GM18502 (cell line): ENCODE results near the gene ADM.

Experiments
- ATAC-seq: cut with Tn5 transposase; IDR thresholded peaks from one replicate; pipeline ENCODE4 v1.9.1; 2021; ENCODE audit warnings: mild to moderate bottlenecking; ENCODE audit not compliant: unreplicated experiment, poor library complexity

The ADM gene

GRCh38 chr11:10289765-10290380, 15.0 kb upstream of the ADM start:
- ATAC-seq, result no peak

DNA sequence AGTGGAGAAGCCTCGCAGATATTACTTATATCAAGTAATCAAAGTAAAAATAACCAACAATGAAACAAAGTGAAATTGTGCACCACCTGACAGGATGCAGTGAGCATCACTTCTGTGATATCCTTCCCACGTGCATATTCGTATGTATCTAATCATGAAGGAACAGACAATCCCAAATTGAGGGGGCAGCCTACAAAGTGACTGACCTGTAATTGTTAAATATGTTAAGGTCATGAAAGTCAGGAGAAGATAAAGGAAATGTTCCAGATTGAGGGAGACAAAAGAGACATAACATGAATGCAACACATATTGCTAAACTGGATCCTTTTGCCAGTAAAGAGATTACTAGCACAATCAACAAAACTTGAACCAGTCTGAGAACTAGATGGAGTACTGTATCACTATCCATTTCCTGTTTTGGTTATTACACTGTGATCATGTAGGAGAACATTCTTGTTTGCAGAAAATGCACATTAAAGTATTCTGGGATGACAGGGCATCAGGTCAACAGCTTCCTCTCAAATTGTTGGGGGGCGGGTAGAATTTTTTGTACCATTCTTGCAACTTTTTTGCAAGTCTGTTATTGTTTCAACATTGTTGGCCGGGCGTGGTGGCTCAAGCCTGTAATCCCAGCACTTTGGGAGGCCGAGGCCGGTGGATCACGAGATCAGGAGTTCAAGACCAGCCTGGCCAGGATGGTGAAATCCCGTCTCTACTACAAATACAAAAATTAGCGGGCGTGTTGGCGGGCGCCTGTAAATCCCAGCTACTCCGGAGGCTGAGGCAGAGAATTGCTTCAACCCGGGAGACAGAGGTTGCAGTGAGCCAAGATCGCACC, 12.9 kb upstream of the ADM start:
- ATAC-seq, result no peak

- ATAC-seq, result peak; percentile 43
Observed at GRCh38 chr11:10293423-10294289, 11.2 kb upstream of the ADM start, which contains the start of gene SBF2. SBF2 (minus strand) TSS chr11:10294219; CDS start chr11:10294069, 150 bp downstream.

- ATAC-seq, result no peak
Observed at GRCh38 chr11:10294290-10294953, 10.5 kb upstream of the ADM start.

GRCh38 chr11:10295064-10295901, 9.6 kb upstream of the ADM start:
- ATAC-seq, result no peak

DNA sequence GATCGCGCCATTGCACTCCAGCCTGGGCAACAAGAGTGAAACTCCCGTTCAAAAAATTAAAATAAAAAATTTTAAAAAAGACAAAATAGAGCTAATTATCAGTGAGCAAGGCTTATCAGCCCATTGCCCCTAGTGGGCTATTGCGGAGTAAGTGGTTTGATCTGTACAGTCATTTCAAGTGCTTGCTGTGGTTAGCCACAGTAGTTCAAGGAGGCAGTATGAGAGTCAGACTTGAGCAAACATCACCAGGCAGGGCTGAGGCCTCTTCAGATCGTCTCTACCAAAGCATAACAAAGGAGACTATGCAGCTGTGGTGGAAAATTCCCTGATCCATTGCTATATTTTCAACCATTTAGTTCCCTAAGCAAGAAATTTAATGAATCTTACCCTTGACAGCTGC, 6.5 kb upstream of the ADM start:
- peak; percentile 95 for ATAC-seq

DNA sequence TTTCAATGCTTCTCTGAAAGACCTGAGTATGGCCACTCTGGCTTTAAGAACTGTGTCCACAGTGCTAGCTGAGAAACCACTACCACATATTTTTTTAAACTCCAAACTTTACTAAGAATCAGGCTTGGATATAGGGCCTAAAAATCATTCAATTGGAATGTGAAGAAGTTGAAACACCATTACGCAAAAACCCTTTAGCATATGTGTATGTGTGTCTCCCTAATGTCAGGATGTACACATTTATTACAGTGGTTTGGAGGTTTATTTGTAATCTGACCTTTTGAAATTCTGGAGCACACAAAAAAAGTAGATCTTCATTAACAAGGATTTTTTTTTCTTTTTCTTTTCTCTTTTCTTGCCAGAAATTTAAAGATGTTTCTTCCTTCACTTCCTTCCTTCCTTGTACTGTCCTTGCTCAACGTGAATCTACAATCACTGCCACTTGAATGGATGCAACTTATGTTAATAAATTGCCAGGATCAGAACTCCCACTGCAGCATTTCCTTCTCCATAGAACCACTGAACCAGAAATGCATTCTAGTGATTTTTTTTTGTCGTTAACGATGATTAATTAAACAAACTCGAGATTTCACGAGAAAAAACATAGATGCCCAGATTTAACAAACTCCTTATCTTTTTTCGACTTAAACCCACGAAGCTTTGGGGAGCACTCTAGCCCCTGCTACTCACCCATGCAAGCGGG, 3.1 kb upstream of the ADM start:
- no peak for ATAC-seq

GRCh38 chr11:10302359-10302743, 2.5 kb upstream of the ADM start:
- ATAC-seq, result no peak

- no peak for ATAC-seq
Observed at GRCh38 chr11:10302744-10303557, 1.9 kb upstream of the ADM start.

DNA sequence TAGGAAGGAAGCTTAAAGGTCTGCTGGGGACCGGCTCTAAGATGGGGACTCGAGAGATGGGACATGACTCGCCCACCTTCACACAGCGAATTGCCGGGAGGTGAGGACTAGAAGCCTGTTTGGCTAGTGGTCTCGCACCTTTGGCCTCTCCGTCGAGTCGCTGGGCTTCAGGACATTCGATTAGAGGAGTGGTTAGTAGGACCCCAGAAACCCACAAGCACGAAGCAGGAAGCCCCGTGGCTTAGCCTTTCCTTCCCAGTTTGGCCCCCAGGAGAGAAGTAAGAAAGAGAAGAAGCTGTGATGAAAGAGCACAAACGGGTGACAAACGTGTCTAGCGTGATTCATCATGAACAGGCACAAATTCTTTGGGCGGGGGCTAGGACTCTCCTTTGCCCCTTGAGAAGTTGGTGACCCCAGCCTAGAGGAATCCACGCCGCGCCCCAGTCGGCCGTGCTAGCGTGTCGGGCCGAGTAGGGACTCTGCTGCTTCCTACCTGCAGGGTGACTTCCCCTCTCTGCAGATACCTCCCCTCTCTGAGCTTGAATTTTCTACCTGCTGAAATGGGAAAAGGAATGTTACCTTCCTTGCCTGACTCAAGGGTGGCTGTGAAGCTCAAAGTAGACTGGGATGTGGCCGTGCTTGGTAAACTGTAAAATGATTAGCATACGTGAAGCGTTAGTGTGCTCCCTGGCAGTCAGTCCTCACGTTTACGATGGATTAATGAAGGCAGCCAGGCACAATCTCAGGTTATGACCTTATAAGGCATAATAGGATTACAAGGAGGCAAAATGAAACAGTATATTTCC, 1.1 kb upstream of the ADM start:
- no peak for ATAC-seq

DNA sequence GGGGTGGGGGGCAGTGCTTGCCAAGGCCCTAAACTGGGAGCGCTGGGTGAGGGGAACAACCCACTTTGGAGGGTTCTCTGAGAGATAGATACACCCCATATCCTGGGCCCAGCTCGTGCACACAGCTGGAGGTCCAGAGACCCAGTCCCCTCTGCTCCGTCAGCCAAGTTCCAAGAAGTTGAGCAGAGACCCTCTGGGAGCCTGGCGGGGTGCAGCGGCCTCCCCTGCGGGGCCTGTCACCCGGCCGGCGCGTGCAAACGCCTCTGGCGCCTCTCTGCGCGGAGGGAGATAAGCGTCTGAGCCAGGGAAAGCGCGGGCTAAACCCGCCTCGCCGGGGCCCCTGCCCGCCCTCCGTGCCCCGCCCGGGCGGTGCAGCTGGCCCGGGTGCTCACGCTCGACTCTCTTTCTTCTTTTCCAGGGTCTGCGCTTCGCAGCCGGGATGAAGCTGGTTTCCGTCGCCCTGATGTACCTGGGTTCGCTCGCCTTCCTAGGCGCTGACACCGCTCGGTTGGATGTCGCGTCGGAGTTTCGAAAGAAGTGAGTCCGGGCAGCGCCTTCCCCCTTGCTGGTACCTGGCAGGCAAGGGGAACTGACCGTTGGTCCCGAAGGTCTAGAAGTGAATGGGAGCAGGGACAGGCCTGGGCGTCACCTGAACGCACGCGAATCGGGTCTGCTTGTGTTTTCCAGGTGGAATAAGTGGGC, 540 bp downstream of the ADM start:
- ATAC-seq, result no peak

DNA sequence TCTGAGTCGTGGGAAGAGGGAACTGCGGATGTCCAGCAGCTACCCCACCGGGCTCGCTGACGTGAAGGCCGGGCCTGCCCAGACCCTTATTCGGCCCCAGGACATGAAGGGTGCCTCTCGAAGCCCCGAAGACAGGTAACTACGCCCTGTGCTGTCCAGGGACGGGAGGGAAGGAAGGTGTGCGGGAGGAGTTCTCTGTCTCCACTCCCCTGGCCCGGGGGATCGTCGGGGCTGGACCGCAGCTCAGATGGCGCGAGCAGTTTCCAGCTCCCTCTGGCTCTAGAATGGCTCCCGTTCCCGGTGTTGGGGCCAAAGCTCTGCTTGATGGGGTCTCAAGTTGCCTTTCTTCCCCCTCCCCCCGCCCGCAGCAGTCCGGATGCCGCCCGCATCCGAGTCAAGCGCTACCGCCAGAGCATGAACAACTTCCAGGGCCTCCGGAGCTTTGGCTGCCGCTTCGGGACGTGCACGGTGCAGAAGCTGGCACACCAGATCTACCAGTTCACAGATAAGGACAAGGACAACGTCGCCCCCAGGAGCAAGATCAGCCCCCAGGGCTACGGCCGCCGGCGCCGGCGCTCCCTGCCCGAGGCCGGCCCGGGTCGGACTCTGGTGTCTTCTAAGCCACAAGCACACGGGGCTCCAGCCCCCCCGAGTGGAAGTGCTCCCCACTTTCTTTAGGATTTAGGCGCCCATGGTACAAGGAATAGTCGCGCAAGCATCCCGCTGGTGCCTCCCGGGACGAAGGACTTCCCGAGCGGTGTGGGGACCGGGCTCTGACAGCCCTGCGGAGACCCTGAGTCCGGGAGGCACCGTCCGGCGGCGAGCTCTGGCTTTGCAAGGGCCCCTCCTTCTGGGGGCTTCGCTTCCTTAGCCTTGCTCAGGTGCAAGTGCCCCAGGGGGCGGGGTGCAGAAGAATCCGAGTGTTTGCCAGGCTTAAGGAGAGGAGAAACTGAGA, 1.4 kb downstream of the ADM start:
- ATAC-seq, result no peak

DNA sequence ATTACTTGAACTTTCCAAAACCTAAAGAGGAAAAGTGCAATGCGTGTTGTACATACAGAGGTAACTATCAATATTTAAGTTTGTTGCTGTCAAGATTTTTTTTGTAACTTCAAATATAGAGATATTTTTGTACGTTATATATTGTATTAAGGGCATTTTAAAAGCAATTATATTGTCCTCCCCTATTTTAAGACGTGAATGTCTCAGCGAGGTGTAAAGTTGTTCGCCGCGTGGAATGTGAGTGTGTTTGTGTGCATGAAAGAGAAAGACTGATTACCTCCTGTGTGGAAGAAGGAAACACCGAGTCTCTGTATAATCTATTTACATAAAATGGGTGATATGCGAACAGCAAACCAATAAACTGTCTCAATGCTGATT, 2.1 kb downstream of the ADM start:
- ATAC-seq, result no peak

- ATAC-seq, result peak; percentile 78
Observed at GRCh38 chr11:10307400-10308200, 2.7 kb downstream of the ADM start.
